NCI-H2081 treated with DMSO at 0.1 percent for 48 hours (cell line): ENCODE results near the gene SCYL1.

Experiments
- DNase-seq: peaks from one replicate; lab custom pipeline; 2025; lab: John Stamatoyannopoulos, UW

The SCYL1 gene

GRCh38 chr11:65537296-65537597 lies 12.4 kb downstream of the SCYL1 start:
- no peak for DNase-seq

GRCh38 chr11:65537620-65538231 lies 12.8 kb downstream of the SCYL1 start:
- no peak for DNase-seq

GRCh38 chr11:65538232-65538914 lies 13.5 kb downstream of the SCYL1 start:
- no peak for DNase-seq

GRCh38 chr11:65538915-65539743 lies 14.2 kb downstream of the SCYL1 start:
- no peak for DNase-seq

- no peak for DNase-seq
These were observed 14.9 kb downstream of the SCYL1 start for GRCh38 chr11:65539744-65540289.

GRCh38 chr11:65540290-65541092 lies 15.6 kb downstream of the SCYL1 start:
- no peak for DNase-seq

GRCh38 chr11:65541093-65541982 lies 16.5 kb downstream of the SCYL1 start:
- DNase-seq, result no peak

- DNase-seq, result no peak
These were observed 18.0 kb downstream of the SCYL1 start for GRCh38 chr11:65542738-65543390.

GRCh38 chr11:65545853-65546216 lies 21.0 kb downstream of the SCYL1 start:
- no peak for DNase-seq

GRCh38 chr11:65546217-65546958 lies 21.5 kb downstream of the SCYL1 start:
- DNase-seq, result no peak

GRCh38 chr11:65547446-65548125 lies 22.7 kb downstream of the SCYL1 start:
- DNase-seq, result no peak

- no peak for DNase-seq
These were observed 23.5 kb downstream of the SCYL1 start for GRCh38 chr11:65548395-65548794.

- no peak for DNase-seq
These were observed 24.2 kb downstream of the SCYL1 start for GRCh38 chr11:65549096-65549495.

GRCh38 chr11:65551572-65552387 lies 26.9 kb downstream of the SCYL1 start:
- no peak for DNase-seq

- DNase-seq, result no peak
These were observed 27.6 kb downstream of the SCYL1 start for GRCh38 chr11:65552388-65552951.

GRCh38 chr11:65553301-65554001 lies 28.6 kb downstream of the SCYL1 start:
- no peak for DNase-seq

GRCh38 chr11:65554057-65554818 lies 29.4 kb downstream of the SCYL1 start:
- no peak for DNase-seq
